Hindlimb muscle (tissue), 1 donor: Measurements from ENCODE around the gene KCNE3. TPM values are rescaled to one million over a fixed set of nuclear protein-coding genes. Genes with fewer than 3 reads are reported as not detected.
"Not testable (repeated sequence)": the region's sequence is repeated elsewhere in the genome, so short reads cannot be mapped to it uniquely, and the experiment has no call there.

Source experiments
- DNase-seq: peaks from one replicate; pipeline ENCODE4 v3.0.0-alpha.2; 2013
- polyA plus RNA-seq: library from polyadenylated mRNA; unstranded; fragments of 120-200 nt; gene quantifications from one replicate; pipeline ENCODE4 v1.2.1, GENCODE V29; 2013; ENCODE audit not compliant: insufficient read length

KCNE3 gene
- polyA plus RNA-seq, 1 donor = 2.5 TPM

DNA sequence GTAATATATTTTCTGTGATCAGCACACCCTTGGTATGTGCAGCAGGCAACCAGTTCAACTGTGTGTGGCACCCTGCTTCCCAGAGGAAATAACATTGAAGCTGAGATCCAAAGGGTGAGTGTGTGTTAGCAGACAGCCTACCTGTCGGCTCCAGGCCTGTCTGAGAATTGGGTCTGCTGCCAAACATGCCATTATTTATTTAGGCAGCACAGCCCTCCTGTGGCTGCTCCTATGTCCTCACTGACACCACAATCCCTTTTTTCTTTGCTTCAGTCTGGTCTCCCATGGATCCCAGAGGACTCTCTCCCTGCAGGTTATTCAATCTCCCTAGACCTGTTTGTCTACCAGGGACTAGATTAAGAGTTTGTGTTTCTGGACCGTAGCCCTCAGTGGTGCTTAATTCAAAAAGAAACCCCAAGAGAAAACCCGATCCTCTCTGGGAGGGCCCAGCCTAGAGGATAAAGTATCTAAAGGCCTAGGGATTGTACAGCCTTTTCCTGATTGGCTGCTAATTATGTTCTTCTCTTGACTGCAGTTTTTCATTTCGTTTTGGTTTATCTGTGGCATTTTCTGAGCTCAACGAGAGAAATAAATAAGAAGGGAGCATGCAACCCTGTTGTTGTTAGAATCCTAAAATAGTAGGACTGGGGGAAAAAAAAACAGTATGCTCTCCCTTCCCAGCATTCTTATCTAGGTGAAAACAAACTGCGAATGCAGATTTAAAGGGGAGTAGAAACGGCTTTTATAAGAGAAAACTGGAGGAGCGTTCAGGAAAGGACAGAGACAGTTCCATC, 24.1 kb downstream of the KCNE3 start:
- DNase-seq = no peak

DNA sequence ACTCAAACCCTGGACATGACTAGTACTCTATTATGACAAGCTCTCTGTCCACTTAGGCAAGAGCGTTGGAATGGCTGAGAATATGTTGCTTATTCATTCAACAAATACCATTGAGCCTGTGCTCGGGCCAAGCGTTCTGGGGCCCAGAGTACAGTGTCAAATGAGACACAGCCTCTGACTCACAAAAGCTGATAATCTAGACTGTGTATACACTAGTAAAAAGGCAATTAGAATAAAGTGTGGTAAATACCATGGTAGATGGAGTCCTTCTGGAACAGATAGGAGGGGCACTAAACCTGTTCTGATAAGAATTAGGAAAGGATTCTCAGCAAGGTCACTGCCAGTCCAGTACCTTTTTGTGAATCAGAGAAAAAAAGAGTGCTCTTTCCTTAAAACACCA, 24.7 kb downstream of the KCNE3 start:
- DNase-seq = no peak

DNA sequence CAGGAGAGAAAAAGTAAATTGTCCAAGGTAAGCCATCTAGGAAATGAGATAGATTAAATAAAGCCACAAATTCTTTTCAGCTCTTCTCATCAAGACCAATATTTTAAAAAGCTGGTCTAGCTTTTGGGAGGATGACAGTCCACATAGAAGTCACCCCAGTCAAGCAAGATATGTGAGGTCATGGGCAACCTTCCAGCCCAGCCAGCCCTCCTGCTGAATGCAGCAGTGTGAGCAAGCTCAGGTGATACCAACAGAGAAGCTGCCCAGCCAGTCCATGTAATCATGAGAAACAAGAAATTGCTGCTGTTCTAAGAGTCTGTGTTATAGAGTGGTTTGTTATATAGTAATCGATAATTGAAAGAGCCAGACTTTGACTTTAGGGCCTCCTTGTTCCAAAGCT, 28.7 kb downstream of the KCNE3 start:
- DNase-seq = no peak

DNA sequence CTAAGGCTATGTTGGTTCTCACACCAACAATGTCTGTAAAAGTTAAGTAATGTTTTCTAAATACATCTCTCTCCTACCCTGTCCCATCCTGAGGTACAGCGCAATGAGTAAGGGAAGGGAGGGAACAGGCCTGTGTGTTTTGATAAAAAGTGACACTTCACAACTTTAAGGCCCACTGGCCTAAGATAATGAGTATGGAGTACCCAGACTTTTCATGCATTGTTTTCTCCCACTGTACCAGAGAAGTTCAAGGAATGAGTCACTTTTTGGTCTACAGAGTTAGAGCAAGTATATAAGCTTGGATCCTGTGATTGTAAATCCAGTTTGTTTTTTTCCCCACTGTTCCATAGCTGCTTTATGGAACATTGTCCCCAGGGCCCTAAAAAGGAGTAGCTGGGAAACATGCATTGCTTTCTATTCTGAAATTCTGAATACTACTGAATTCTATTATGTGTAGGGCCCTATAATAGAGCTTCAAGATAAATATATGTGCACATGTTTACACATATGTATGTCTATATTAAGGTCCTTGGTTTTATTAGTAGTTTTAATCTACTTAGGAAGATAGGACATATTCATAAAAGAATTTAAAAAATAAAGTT, 29.8 kb downstream of the KCNE3 start:
- DNase-seq = no peak

DNA sequence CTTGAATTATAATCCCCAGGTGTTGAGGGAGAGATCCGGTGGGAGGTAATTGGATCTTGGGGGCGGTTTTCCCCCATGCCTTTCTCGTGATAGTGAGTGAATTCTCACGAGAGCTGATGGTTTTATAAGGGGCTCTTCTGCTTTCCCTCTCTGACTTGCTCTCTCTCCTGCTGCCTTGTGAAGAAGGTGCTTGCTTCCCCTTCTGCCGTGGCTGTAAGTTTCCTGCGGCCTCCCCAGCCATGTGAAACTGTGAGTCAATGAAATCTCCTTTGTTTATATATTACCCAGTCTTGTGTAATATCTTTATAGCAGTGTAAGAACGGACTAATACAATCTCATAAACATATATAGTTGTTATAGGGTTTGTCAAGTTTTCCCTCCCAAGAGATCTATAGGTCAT, 32.8 kb downstream of the KCNE3 start:
- no peak for DNase-seq

DNA sequence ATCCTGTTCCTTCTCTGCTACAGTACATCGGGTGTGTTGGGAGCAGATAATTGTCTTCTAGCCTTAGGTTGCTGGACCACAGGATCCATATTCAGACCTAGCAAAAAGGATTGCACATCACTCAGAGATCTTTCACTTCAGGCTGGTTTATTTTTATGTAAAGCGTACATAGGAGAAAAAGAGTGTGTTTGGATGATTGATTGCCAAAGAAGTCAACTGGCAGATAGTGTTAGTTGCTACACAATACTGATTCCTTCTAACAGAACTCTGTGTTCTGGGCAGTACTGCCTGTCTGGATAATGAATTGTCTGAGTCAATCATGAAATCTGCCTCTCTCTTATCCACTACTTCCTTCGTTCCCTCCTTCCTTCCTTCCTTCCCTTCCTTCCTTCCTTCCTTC, 38.1 kb downstream of the KCNE3 start:
- DNase-seq = no peak

DNA sequence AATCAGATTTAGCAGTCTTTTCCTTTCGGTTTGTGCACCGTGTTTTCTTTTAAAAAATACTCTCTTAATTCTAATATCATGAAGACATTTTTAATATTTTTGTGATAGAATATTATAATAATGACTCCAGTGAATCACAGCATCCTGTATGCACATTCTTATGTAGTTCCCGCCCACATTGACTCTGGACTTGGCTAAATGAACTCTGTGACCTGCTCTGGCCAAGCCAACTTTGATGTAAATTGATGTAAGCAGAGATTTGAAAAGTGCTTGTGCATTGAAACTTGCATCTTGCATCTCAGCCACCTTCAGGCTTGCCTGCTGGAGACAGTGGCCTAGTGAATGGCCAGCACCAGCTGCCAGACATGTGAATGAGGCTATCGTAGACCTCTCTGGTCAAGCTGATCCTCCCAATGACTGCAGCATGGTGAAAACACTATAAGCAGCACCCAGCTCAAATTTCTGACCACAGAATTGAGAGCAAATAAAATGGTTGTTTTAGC, 39.9 kb downstream of the KCNE3 start:
- no peak for DNase-seq

DNA sequence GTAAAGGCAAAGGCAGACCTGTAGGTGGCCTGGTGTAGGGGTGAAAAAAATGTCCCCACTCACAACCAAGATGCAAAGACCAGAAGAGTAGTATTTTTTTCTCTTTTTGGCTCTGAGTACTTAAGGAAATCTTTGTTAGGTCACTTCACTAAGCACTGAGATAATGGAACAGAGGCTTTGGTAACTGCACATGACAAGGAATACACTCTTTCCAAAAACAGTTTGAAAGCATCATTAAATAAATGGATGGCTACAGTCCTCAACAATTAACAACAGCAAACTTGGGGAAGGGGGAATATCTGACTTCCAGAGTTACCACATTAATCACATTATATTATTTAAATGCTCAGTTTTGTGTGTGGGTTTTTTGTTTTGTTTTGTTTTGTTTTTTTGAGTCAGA, 42.2 kb downstream of the KCNE3 start:
- no peak for DNase-seq

DNA sequence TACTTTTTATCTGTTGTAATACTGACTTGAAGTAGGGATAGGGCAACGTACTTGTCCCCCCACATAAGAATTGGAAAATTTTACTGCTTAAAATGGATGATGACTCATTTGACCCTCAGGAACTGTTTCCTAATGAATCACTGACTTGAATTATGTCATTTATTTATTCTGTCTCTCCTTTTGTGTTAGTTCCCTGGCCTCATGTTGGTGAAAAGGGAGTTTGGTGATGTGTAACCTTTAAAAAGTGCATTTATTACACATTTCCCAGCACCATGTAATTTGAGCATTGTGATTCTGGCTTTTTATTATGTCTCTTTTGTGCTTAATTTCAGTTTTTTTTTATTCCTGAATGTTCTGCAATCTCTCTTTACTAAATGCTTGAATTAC, 48.8 kb downstream of the KCNE3 start:
- DNase-seq = no peak

DNA sequence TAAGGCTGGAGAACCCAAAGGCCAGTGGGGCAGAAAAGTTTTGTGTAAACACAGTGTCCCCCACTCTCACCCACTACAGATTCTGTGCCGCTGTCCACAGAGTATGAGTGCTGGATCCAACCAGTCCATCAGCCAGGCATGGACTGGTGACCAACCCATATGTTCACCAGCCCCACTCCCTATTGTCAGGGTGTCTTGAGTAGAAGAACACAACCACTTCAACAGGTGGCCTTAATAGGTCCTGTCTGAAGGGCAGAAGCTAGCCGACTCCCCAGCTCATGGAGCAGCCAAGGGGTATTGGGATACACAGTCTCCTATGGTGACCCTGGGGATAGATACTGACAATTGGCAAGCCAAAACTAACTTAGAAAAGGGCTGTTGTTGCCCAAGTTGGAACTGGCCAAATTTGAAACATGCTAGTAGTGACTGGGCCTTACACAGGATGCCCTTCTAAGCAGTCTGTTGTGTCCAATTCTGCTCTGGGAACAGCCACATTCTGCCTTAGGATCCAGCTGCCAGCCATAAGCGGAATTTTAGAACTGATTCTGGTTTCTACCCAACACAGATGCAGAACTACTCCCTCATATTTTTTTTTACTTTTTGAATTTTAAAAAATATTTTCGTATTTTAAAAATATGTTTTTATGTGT, 49.4 kb downstream of the KCNE3 start:
- DNase-seq = no peak

DNA sequence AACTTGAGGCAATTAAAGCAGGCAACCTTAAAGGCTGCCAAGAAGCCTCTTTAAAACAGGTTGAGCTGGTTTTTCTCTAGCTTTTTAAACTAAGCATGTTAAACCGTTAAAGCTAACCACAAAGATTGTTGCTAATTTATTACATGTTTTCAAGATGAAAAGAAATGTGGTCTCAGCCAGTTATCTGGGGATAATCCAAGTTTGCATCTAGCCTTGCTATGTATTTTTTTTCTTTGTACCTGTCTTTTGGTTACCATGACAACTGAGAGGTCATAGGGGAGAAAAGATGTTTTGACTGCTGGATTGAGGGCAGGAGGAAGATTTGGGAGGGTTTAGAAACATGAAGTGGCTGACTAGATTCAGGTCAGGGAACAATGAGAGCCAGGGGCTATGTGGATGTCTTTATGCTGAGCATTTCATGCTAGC, 50.0 kb downstream of the KCNE3 start:
- no peak for DNase-seq

DNA sequence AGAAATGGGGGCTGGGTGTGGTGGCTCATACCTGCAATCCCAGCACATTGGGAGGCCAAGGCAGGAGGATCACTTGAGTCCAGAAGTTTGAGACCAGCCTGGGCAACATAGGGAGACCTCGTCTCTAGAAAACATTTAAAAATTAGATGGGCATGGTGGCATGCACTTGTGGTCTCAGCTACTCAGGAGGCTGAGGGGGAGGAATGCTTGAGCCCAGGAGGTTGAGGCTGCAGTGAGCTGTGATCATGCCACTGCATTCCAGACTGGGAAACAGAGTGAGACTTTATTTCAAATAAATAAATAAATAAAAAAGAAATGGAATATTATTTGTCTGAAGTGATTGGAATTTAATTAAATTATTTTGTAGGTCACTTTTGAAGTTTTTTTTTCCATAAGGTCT, 50.4 kb downstream of the KCNE3 start:
- not testable (repeated sequence) for DNase-seq

DNA sequence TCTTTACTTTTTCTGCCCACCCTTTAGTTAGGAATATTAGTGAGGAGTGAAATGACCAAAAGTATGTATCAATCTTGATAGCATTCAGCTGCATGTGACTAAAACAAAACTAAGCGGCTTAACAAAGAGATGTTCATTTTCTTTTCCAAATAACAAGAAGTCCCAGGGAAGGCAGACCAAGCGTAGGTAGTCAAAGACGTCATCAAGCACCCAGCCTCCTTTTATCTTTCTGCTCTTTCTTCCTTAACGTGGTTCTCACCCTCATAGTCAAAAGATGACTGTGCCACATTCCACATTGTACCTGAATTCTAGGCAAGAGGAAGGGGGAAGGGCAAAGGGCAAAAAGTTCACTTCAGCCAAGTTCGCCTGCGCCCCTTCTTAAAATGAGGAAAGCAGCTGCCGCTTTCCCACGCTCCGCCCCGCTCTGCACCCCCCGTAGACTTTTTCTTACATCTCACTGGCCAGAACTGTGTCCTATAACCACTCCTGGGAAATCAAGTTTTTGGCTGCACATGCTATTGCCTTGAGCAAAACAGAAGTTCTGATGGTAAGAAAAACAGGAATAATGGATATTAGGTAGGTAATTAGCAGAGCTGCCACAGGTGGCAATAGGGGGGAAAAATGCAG, 54.5 kb downstream of the KCNE3 start:
- no peak for DNase-seq

DNA sequence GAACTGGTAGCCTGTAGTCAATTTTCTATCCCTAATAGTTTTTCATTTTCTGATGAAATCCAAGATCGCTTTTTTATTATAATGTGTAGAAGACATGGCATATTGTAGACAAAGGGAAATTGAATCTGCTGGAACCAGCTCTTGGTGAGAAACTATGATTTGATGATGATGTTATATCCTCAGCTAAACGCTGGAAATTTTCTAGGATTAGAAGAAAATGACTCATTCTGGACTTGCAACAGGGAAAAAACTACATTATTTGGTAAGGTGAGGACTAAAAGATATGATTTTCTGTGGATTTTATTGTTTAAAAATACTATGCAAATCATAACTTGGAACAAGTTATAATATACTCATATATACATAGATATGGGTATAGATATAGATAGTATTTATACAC, 55.0 kb downstream of the KCNE3 start:
- DNase-seq = no peak

DNA sequence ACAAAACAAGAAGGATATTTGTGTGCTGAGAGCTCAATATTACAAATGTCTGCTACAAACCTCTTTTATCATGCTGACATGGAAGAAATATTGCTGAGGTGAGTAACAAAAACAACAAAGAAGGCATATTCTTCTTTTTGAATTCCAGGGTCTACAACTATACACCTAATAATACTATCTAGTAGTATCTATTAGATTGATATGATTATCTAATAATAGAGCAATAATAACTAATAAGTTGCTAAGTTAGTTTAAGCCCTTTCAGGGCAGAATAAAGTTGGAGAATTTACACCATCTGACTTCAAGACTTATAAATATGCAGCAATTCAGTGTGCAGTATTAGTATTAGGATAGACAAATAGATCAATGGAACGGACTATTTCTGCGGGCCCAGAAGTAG, 57.7 kb downstream of the KCNE3 start:
- no peak for DNase-seq

Other genes starting within 250 kb of the KCNE3 start
- gene P4HA3, start 155.9 kb downstream of the KCNE3 start, polyA plus RNA-seq = 2.2 TPM
- gene PGM2L1, start 69.1 kb downstream of the KCNE3 start, polyA plus RNA-seq = 4.6 TPM
- gene LIPT2, start 26.2 kb upstream of the KCNE3 start, polyA plus RNA-seq = 3.1 TPM
- gene POLD3, start 125.0 kb upstream of the KCNE3 start, polyA plus RNA-seq = 13.6 TPM